Endothelial cell of umbilical vein (primary cell): ENCODE results near the gene FARP1.

Experiments used
- CTCF ChIP-seq, 2 donors: IDR thresholded peaks; 1 replicate in 1 of 2; 2 replicates in 1 of 2; pipeline ENCODE4 v1.5.1; 2011; ENCODE audit warnings: low read length in 2 of 2, mild to moderate bottlenecking in 2 of 2, moderate library complexity in 2 of 2, control low read depth in 1 of 2, inconsistent platforms in 1 of 2, low read depth in 1 of 2; ENCODE audit not compliant: insufficient read depth in 1 of 2; ENCODE audit errors: extremely low read depth in 1 of 2
- EZH2 ChIP-seq: IDR thresholded peaks from 2 replicates; pipeline ENCODE4 v1.6.1; 2012; ENCODE audit warnings: borderline replicate concordance, low read depth, mild to moderate bottlenecking, moderate library complexity, low read length, inconsistent platforms; ENCODE audit not compliant: severe bottlenecking
- MAX ChIP-seq: IDR thresholded peaks from 2 replicates; pipeline ENCODE4 v1.6.1; 2011; ENCODE audit not compliant: insufficient read depth, insufficient read length
- POLR2A ChIP-seq: IDR thresholded peaks from 2 replicates; pipeline ENCODE4 v1.6.1; 2012; ENCODE audit warnings: low read depth, mild to moderate bottlenecking, control low read depth, low read length
- POLR2AphosphoS5 ChIP-seq: IDR thresholded peaks from 2 replicates; pipeline ENCODE4 v1.6.1; 2012; ENCODE audit warnings: low read depth, mild to moderate bottlenecking, control low read depth, low read length, moderate library complexity; ENCODE audit not compliant: insufficient read depth

GRCh38 chr13:98410612-98411011 lies 267.7 kb downstream of the FARP1 start:
- no peak for TF ChIP-seq POLR2AphosphoS5
- no peak for TF ChIP-seq MAX
- TF ChIP-seq POLR2A, result no peak
- TF ChIP-seq CTCF (IDR thresholded peaks at IDR 0.05; ENCODE audit: extremely low read depth in 1 of 2, insufficient read depth in 1 of 2, low read depth in 1 of 2, low read length in 2 of 2), result no peak
- TF ChIP-seq EZH2, result no peak
